ENCODE data around the gene PPP1R12B. TPM values are rescaled to one million over a fixed set of nuclear protein-coding genes. Genes with fewer than 3 reads are reported as not detected.

PPP1R12B gene
- total RNA-seq, 1 donor from 2014 or later = 18.2 TPM

- Mint-ChIP-seq H3K36me3 (ENCODE audit: low read depth) (no peaks in the 10 kb centered on the region), H3K4me1 (ENCODE audit: low read depth) (peaks cover 19% of the 10 kb centered on the region), H3K4me3 (ENCODE audit: unreplicated experiment) (no peak overlapping the region), H3K27ac (ENCODE audit: unreplicated experiment) (no peak overlapping the region), H3K27me3 (ENCODE audit: low read depth) (no peaks in the 10 kb centered on the region), H3K9me3 (ENCODE audit: low read depth) (no peaks in the 10 kb centered on the region)
- DNase-seq (ENCODE audit: low spot score) = no peak
- TF ChIP-seq CTCF (IDR thresholded peaks at IDR 0.05) = no peak
These were observed 41.8 kb upstream of the PPP1R12B start for GRCh38 chr1:202306535-202307345.

GRCh38 chr1:202310071-202310725 lies 38.3 kb upstream of the PPP1R12B start:
- Mint-ChIP-seq H3K27me3 (ENCODE audit: low read depth) (no peaks in the 10 kb centered on the region), H3K4me1 (ENCODE audit: low read depth) (peaks cover 15% of the 10 kb centered on the region), H3K9me3 (ENCODE audit: low read depth) (no peaks in the 10 kb centered on the region), H3K4me3 (ENCODE audit: unreplicated experiment) (no peak overlapping the region), H3K36me3 (ENCODE audit: low read depth) (no peaks in the 10 kb centered on the region), H3K27ac (ENCODE audit: unreplicated experiment) (no peak overlapping the region)
- TF ChIP-seq CTCF (IDR thresholded peaks at IDR 0.05) = no peak
- no peak for DNase-seq (ENCODE audit: low spot score)

- H3K36me3 Mint-ChIP-seq (ENCODE audit: low read depth) = no peaks in the 10 kb centered on the region
- no peak for TF ChIP-seq CTCF (IDR thresholded peaks at IDR 0.05)
- no peaks in the 10 kb centered on the region for H3K9me3 Mint-ChIP-seq (ENCODE audit: low read depth)
- no peak overlapping the region for H3K4me3 Mint-ChIP-seq (ENCODE audit: unreplicated experiment)
- DNase-seq (ENCODE audit: low spot score) = no peak
- peaks cover 15% of the 10 kb centered on the region for H3K4me1 Mint-ChIP-seq (ENCODE audit: low read depth)
- H3K27ac Mint-ChIP-seq (ENCODE audit: unreplicated experiment) = no peak overlapping the region
- H3K27me3 Mint-ChIP-seq (ENCODE audit: low read depth) = no peaks in the 10 kb centered on the region
These were observed 37.8 kb upstream of the PPP1R12B start for GRCh38 chr1:202310746-202311145.

GRCh38 chr1:202311875-202312635 lies 36.4 kb upstream of the PPP1R12B start:
- TF ChIP-seq CTCF (IDR thresholded peaks at IDR 0.05) = no peak
- Mint-ChIP-seq H3K27ac (ENCODE audit: unreplicated experiment) (peak overlapping the region; percentile 12), H3K36me3 (ENCODE audit: low read depth) (no peaks in the 10 kb centered on the region), H3K4me3 (ENCODE audit: unreplicated experiment) (no peak overlapping the region), H3K27me3 (ENCODE audit: low read depth) (peaks cover under 1% of the 10 kb centered on the region), H3K4me1 (ENCODE audit: low read depth) (peaks cover 15% of the 10 kb centered on the region), H3K9me3 (ENCODE audit: low read depth) (no peaks in the 10 kb centered on the region)
- DNase-seq (ENCODE audit: low spot score) = no peak

- Mint-ChIP-seq H3K4me3 (ENCODE audit: unreplicated experiment) (no peak overlapping the region), H3K27me3 (ENCODE audit: low read depth) (peaks cover 2% of the 10 kb centered on the region), H3K9me3 (ENCODE audit: low read depth) (no peaks in the 10 kb centered on the region), H3K36me3 (ENCODE audit: low read depth) (no peaks in the 10 kb centered on the region), H3K4me1 (ENCODE audit: low read depth) (peaks cover 15% of the 10 kb centered on the region), H3K27ac (ENCODE audit: unreplicated experiment) (no peak overlapping the region)
- DNase-seq (ENCODE audit: low spot score) = no peak
- peak; percentile 98 for TF ChIP-seq CTCF (IDR thresholded peaks at IDR 0.05)
These were observed 32.8 kb upstream of the PPP1R12B start for GRCh38 chr1:202315576-202316168.

Measured in chondrocyte (in vitro differentiated cells).